Mononuclear cell (primary cell): ENCODE data around the gene SLC46A2. TPM values are rescaled to one million over a fixed set of nuclear protein-coding genes. Genes with fewer than 3 reads are reported as not detected.

ENCODE experiments used
- H3K27me3 ChIP-seq: 2 replicates; pipeline ENCODE4 v1.6.0; 2011; ENCODE audit warnings: low read length, control low read depth; ENCODE audit not compliant: insufficient read depth
- H3K4me1 ChIP-seq: 2 replicates; pipeline ENCODE4 v1.5.1; 2011; ENCODE audit warnings: mild to moderate bottlenecking, low read length, control low read depth; ENCODE audit not compliant: insufficient read depth
- H3K4me3 ChIP-seq: 2 replicates; pipeline ENCODE4 v1.5.1; 2011; ENCODE audit warnings: mild to moderate bottlenecking, low read length, moderate library complexity
- H3K9me3 ChIP-seq: 2 replicates; pipeline ENCODE4 v1.5.1; 2011; ENCODE audit warnings: low read depth, mild to moderate bottlenecking, control low read depth, low read length
- total RNA-seq: library from RNA; depleted of rRNA; stranded (reverse); fragments of >200 nt; gene quantifications from one replicate; pipeline ENCODE4 v1.2.3, GENCODE V29; 2012

SLC46A2 gene
- total RNA-seq, 1 donor: 0.94 TPM

DNA sequence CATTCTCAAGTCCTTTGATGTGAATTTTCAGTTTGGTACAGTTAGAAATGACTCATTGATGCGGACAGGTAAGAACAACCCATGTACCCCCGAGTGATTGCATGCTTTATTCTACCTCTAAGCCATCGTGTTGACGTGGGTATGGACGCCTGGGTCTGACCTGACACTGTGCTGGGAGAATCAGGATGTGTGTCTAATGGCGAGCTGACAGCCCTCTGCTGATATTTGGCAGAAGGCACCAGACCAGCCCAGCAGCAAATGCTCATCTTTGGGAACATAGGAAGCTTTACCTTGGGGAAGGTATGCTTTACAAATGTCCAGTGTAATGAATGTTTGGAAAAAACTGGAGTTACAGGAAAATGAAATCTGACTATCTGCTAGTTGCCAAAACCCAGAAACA, 20.1 kb downstream of the SLC46A2 start:
- Histone ChIP-seq H3K4me1 (peaks cover 44% of the 10 kb centered on the region), H3K4me3 (no peak overlapping the region), H3K27me3 (no peaks in the 10 kb centered on the region), H3K9me3 (no peaks in the 10 kb centered on the region)

DNA sequence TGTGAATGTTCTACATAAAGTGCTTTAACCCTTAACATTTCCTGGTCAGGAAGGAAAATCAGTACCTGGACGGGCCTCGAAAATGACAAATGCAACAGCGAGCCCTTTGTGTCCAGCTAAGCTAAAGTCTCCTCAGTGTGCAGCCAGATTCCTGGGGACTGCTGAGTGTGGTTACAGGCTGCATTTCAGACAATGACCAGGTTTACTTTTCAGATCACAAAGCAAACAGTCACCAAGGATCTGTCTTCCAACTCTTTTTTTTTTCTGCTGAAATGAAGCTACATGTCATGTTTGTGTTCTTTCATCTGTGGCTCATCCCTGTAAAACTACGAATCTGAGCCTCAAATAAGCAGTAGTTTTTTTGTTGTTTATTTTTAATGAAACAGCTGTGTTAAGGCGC, 20.8 kb downstream of the SLC46A2 start:
- H3K9me3 ChIP-seq: no peaks in the 10 kb centered on the region
- H3K4me3 ChIP-seq: no peak overlapping the region
- H3K27me3 ChIP-seq: no peaks in the 10 kb centered on the region
- peaks cover 49% of the 10 kb centered on the region for H3K4me1 ChIP-seq

DNA sequence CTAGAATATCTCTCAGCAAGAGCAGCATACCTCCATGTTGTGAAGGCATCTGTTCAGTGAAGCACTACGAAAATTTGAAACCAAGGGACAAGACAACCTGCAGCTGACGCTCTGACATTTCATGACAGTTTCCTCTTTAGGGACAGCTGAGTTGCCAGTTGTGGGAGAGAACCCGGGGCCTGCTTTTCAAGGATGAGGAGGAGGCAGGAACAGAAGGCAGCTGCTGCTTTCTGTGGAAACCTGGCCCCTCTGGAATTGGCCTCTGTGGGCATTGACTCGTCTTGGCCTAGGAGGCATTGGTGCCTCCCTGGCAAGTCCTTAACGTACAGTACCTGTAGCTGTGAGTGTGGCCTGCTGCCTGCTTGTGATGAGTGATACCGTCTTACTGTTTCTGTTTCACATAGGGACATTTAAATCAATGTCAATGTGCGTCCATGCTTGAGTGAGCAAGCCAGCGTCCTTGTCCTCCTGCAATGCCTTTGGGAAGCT, 21.6 kb downstream of the SLC46A2 start:
- Histone ChIP-seq H3K9me3 (no peaks in the 10 kb centered on the region), H3K4me3 (no peak overlapping the region), H3K4me1 (peaks cover 57% of the 10 kb centered on the region), H3K27me3 (no peaks in the 10 kb centered on the region)

DNA sequence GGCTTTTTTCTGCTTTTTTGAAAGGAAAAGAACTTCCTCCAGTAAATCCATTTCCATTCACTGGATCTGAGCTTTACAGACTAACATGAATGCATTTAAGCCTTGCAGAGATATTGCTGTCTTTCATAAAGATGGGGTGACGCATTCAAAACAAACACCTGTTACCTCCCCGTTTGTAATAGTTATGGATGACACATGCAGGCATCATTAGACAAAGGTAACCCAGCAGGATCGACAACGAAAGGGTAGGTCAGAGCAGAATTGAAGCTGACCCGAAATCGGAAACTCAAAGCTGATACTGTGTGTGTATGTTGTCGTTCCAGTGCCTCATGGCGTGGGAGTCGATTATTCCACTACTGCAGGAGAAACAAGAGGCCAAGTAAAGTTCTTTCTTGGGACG, 22.2 kb downstream of the SLC46A2 start:
- Histone ChIP-seq H3K27me3 (no peaks in the 10 kb centered on the region), H3K9me3 (no peaks in the 10 kb centered on the region), H3K4me1 (peaks cover 63% of the 10 kb centered on the region), H3K4me3 (no peak overlapping the region)

DNA sequence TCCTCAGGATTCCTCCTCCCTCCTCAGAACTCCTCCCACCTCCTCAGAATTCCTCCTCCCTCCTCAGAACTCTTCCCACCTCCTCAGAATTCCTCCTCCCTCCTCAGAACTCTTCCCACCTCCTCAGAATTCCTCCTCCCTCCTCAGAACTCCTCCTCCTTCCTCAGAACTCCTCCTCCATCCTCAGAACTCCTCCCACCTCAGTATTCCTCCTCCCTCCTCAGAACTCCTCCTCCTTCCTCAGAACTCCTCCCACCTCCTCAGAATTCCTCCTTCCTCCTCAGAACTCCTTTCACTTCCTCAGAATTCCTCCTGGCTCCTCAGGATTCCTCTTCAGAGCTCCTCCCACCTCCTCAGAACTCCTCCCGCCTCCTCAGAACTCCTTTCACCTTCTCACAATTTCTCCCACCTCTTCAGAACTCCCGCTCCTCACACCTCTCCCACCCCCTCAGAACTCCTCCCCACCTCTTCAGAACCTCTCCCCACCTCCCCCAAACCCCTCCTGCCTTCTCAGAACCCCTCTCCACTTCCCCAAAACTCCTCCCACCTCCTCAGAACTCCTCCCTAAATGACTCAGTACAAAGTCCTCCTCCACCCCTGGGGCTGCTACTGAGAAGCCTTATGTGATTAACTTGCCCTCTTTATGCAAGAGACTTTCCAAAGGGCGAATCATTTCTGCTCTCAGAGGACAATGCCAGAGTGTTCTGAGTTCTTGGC, 23.2 kb downstream of the SLC46A2 start:
- no peaks in the 10 kb centered on the region for H3K27me3 ChIP-seq
- no peak overlapping the region for H3K4me3 ChIP-seq
- H3K4me1 ChIP-seq: peaks cover 71% of the 10 kb centered on the region
- H3K9me3 ChIP-seq: no peaks in the 10 kb centered on the region

DNA sequence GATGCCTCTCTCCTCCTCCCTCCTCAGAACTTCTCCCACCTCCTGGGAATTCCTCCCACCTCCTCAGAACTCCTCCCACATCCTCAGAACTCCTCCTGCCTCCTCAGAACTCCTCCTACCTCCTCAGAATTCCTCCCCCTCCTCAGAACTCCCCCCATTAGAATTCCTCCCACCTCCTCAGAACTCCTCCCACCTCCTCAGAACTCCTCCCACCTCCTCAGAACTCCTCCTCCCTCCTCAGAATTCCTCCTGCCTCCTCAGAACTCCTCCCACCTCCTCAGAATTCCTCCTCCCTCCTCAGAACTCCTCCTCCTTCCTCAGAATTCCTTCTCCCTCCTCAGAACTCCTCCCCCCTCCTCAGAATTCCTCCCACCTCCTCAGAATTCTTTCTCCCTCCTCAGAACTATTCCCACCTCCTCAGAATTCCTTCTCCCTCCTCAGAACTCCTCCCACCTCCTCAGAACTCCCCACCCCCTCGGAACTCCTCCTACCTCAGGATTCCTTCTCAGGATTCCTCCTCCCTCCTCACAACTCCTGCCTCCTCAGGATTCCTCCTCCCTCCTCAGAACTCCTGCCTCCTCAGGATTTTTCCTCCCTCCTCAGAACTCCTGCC, 23.9 kb downstream of the SLC46A2 start:
- Histone ChIP-seq H3K27me3 (no peaks in the 10 kb centered on the region), H3K9me3 (no peaks in the 10 kb centered on the region), H3K4me3 (no peak overlapping the region), H3K4me1 (peaks cover 71% of the 10 kb centered on the region)

DNA sequence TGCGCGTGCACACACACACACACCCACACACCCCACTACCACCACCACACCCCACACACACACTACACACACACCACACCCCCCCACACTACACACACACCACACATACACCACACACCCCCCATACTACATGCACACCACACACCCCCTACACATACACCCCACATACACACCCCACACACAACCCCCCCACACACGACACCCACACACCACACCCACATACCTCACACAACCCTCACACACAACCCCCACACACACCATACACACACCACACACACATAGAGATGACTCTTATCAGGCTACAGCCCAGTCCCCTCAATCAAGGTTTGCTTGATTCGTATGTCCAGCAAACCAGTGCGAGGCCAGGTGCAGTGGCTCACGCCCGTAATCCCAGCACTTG, 25.7 kb downstream of the SLC46A2 start:
- H3K27me3 ChIP-seq: no peaks in the 10 kb centered on the region
- H3K9me3 ChIP-seq: no peaks in the 10 kb centered on the region
- peaks cover 85% of the 10 kb centered on the region for H3K4me1 ChIP-seq
- H3K4me3 ChIP-seq: no peak overlapping the region

DNA sequence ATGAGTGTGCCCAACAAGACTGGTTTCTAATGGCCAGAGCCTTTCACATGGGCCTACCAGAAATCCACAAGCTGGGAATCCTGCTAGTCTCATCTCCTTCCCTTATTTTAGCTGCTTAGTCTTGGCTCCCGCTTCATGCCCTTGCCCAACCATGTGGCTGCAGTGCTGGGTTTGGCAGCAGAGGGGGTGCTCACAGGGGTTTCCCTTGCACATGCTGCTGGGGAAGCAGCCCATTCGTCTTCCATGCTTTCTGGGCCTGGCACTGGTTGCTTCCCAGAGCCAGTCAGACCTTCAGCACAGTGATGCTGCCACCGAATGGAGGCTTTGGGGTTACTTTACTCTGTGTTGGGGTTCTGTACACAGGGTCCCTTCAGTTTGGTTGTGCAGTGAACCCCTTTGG, 26.3 kb downstream of the SLC46A2 start:
- H3K9me3 ChIP-seq: no peaks in the 10 kb centered on the region
- no peak overlapping the region for H3K4me3 ChIP-seq
- H3K27me3 ChIP-seq: no peaks in the 10 kb centered on the region
- H3K4me1 ChIP-seq: peaks cover 90% of the 10 kb centered on the region

DNA sequence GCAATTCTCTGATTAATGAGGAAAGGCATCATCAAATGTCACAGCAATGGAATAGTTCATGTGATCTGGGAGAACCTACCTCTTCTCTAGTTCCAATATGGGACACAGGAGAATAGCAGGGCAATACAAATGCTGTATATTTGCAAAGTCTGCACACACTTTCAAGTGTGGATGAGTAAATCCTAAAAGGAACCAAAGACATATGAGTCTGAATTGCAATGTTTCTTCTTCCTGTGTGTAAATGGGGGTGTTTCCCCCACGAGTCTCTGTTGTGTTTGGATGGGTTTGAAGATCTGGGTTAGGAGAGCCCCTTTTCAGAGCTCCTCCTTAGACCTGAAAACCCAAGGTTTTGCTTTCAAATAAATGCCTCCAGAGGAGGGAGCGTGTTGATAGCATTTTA, 26.9 kb downstream of the SLC46A2 start:
- peaks cover 93% of the 10 kb centered on the region for H3K4me1 ChIP-seq
- no peaks in the 10 kb centered on the region for H3K9me3 ChIP-seq
- no peak overlapping the region for H3K4me3 ChIP-seq
- no peaks in the 10 kb centered on the region for H3K27me3 ChIP-seq

DNA sequence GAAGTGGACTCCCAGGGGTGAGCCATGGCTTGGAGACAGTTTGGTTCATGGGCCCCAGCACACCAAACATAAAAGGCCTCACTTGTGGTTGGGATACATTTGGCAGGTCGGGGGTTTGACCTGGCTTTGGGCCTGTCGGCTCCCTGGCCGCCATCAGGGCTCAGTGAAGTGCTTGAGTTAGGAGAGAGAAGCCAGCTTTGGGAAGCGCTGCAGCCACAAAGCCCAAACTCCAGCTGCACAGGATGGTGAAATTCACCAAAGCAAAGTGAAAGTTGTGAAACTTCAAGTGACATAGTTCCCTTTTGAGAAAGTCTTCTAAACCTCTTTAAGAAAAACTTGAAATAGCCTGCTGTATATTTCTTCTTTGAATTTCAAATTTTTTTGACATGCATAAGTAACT, 27.5 kb downstream of the SLC46A2 start:
- H3K4me1 ChIP-seq: peaks cover 93% of the 10 kb centered on the region
- no peaks in the 10 kb centered on the region for H3K27me3 ChIP-seq
- no peaks in the 10 kb centered on the region for H3K9me3 ChIP-seq
- H3K4me3 ChIP-seq: no peak overlapping the region

DNA sequence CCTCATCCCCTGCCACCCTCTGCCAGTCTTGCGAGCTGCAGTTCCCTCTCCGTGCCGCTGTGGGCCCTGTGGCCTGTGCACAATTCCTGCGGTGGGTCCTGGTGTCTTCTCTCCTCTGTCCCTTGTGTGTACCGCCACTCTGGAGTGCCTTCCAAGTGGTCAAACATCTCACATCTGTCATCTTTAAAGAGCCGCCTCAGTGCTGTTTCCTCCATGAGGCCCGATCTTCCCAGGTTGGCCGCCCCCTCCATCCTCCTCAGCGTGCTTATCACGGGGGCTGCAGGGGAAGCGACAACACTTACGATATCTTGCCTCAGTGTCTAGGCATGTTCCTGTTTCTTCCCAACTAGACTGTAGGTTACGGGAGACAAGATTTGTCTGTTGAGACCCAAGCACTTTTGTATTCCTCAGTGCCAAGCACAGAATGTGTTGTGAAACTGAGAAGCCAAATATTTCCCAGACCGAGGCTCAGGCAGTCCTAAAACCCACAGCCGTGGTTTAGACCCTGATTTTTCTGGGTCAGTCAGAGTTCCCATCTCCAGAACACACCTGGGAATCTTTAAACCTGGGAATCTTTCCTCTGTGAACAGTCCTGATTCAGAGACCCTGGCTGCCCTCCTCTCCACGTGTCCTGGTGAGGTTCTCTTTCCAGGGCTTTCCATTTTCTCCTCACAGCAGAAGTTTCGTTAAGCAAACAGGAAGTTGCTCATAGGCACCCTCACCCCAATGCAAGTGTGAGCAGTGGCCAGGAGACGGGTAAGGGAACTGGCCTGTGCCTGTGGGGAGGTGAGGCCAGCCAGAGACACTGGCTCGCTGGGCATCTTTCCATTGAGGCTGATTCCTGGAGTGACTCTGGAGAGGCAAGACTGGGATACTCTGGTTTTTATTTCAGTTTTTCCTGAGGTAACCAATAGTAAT, 28.8 kb downstream of the SLC46A2 start:
- Histone ChIP-seq H3K9me3 (no peaks in the 10 kb centered on the region), H3K27me3 (no peaks in the 10 kb centered on the region), H3K4me3 (no peak overlapping the region), H3K4me1 (peaks cover 98% of the 10 kb centered on the region)

DNA sequence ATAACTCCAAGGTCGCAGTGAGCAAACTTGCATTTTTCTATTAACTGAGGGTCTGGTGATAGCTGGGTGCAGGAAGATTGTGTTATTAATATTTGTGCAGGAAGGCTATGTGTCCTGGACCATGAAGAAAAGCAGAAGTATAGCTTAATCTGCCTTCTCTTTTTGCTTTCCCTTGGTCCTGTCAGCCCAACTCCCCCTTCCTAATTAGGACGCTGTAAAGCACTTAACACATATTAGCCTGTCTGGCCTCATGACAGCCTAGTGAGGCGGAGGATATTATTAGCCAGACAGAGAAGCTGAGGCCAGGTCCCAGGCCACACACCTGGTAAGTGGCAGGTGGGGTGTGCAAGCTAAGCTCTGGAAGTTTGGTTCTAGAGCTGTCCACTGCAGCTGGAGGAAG, 29.5 kb downstream of the SLC46A2 start:
- H3K4me1 ChIP-seq: peaks cover 94% of the 10 kb centered on the region
- H3K9me3 ChIP-seq: no peaks in the 10 kb centered on the region
- no peak overlapping the region for H3K4me3 ChIP-seq
- no peaks in the 10 kb centered on the region for H3K27me3 ChIP-seq

DNA sequence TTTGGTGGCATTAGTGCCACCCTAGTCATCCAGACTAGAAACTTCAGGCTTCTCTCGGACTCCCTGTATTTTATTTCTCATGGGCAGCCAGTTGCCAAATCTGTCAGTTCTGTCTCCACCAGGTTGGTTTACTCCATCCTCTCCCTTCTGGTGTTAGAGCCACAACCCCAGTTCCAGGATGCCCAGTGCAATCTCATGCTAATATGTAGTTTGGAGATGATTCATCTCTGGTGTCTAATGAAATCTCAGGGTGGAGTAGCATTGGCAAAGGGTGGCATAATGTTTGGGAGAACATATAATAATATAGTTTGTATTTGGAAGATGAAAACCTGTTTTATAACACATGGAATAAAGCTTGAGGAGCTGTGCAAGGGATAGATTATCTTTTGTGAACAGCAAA, 30.2 kb downstream of the SLC46A2 start:
- peaks cover 93% of the 10 kb centered on the region for H3K4me1 ChIP-seq
- H3K27me3 ChIP-seq: no peaks in the 10 kb centered on the region
- H3K4me3 ChIP-seq: no peak overlapping the region
- H3K9me3 ChIP-seq: no peaks in the 10 kb centered on the region

DNA sequence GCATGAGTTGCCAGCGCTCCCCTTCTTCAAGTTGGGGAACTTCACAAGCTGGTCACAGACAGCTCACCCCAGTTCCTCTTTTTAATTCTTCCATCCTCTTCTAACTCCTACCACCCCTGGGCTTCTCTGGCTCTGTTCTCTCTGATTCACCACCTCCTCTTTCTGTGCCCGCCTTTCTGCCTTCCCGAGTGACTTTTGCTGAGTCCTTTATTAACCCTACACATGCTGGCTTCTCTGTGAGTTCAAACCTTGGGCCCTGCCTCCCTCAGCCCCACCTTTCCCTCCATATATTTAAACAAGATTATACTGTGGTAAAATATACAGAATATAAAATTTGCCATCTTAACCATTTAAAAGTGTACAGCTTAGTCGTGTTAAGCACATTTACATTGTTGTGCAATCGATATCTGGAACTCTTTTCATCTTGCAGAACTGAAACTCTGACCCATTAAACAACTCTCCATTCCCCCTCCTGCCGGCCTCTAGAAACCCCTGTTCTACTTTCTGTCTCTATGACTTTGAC, 32.0 kb downstream of the SLC46A2 start:
- Histone ChIP-seq H3K9me3 (no peaks in the 10 kb centered on the region), H3K4me3 (no peak overlapping the region), H3K4me1 (peaks cover 85% of the 10 kb centered on the region), H3K27me3 (no peaks in the 10 kb centered on the region)

DNA sequence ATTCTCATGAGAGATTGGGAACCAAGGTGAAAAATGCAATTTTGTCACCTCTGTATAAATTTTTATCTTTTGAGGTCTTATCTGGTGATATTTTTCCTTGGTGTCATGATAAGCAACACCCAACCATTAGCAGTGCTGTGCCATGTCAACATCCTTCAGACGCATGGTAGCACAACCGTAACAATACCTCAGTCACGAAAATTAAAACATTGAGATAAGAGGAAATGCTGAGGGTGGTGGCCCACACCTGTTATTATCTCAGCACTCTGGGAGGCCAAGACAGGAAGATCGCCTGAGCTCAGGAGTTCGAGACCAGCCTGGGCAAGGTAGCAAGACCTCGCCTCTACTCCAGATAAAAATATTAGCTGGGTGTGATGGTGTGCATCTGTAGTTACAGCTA, 32.7 kb downstream of the SLC46A2 start:
- Histone ChIP-seq H3K9me3 (no peaks in the 10 kb centered on the region), H3K27me3 (no peaks in the 10 kb centered on the region), H3K4me1 (peaks cover 78% of the 10 kb centered on the region), H3K4me3 (no peak overlapping the region)
